Measurements from ENCODE around the gene ACTR3C. TPM values are rescaled to one million over a fixed set of nuclear protein-coding genes. Genes with fewer than 3 reads are reported as not detected.

The ACTR3C gene
- total and polyA plus RNA-seq, 2 of the 13 experiments (the other 11 are each of a cell fraction or from before 2014, with no cell fraction given) = 3.8 to 7.5 TPM

GRCh38 chr7:150368096-150368883 is 44.9 kb upstream of the ACTR3C start, which contains the start of gene REPIN1 (continued):
- TF ChIP-seq HNF4G (IDR thresholded peaks at IDR 0.05; ENCODE audit: borderline replicate concordance, low read depth, low read length) (peak; percentile 59; the same call in 1 of the 2 replicates), HNF4G (CRISPR knock-in tag; IDR thresholded peaks at IDR 0.05; ENCODE audit: borderline replicate concordance, low read depth) (peak; percentile 64; the same call in 1 of the 2 replicates), DZIP1 (CRISPR knock-in tag; IDR thresholded peaks at IDR 0.05) (no peak), CHD2 (IDR thresholded peaks at IDR 0.05; ENCODE audit: low read depth, low read length) (0 out of 2 replicates have a peak, but pooled peaks have one; percentile 34), KDM5A (IDR thresholded peaks at IDR 0.05; ENCODE audit: borderline replicate concordance, low read length) (peak; percentile 62; the same call in 1 of the 2 replicates), ZNF44 (CRISPR knock-in tag; IDR thresholded peaks at IDR 0.05) (0 out of 2 replicates have a peak, but pooled peaks have one; percentile 27), RBFOX2 (IDR thresholded peaks at IDR 0.05; ENCODE audit: low read depth, low read length) (peak; percentile 93), BORCS8-MEF2B (CRISPR knock-in tag; IDR thresholded peaks at IDR 0.05) (peak; percentile 85), SKIL (CRISPR knock-in tag; IDR thresholded peaks at IDR 0.05; ENCODE audit: borderline replicate concordance) (0 out of 2 replicates have a peak, but pooled peaks have one; percentile 36), ZBTB33 (CRISPR knock-in tag; IDR thresholded peaks at IDR 0.05) (no peak), NFAT5 (CRISPR knock-in tag; IDR thresholded peaks at IDR 0.05) (peak; percentile 73; the same call in 1 of the 2 replicates), CHD4 (IDR thresholded peaks at IDR 0.05; ENCODE audit: borderline replicate concordance, low read length) (no peak), ZMYM4 (CRISPR knock-in tag; IDR thresholded peaks at IDR 0.05) (peak; percentile 84), ZNF567 (CRISPR knock-in tag; IDR thresholded peaks at IDR 0.05; ENCODE audit: borderline replicate concordance) (peak; percentile 70; the same call in 1 of the 2 replicates)

All from HepG2 (cell line).